GM12865 (cell line): ENCODE results near the gene ATP2A3.
A peak's percentile ranks its signal among the peaks of the same experiment; 100 is the strongest.

Experiments
- DNase-seq: peaks from one replicate; pipeline ENCODE4 v3.0.0; 2010; ENCODE audit warnings: low read depth
- H3K4me3 ChIP-seq: 2 replicates; pipeline ENCODE4 v1.5.1; 2011; ENCODE audit warnings: mild to moderate bottlenecking, low read depth, low read length, control low read depth
- TF ChIP-seq, protein P1 (sequence below): IDR thresholded peaks from 2 replicates; pipeline ENCODE4 v1.5.1; 2011; ENCODE audit warnings: low read length, control low read depth, low read depth, inconsistent platforms; ENCODE audit not compliant: insufficient read depth; ENCODE audit errors: missing control alignments

The ATP2A3 gene

DNA sequence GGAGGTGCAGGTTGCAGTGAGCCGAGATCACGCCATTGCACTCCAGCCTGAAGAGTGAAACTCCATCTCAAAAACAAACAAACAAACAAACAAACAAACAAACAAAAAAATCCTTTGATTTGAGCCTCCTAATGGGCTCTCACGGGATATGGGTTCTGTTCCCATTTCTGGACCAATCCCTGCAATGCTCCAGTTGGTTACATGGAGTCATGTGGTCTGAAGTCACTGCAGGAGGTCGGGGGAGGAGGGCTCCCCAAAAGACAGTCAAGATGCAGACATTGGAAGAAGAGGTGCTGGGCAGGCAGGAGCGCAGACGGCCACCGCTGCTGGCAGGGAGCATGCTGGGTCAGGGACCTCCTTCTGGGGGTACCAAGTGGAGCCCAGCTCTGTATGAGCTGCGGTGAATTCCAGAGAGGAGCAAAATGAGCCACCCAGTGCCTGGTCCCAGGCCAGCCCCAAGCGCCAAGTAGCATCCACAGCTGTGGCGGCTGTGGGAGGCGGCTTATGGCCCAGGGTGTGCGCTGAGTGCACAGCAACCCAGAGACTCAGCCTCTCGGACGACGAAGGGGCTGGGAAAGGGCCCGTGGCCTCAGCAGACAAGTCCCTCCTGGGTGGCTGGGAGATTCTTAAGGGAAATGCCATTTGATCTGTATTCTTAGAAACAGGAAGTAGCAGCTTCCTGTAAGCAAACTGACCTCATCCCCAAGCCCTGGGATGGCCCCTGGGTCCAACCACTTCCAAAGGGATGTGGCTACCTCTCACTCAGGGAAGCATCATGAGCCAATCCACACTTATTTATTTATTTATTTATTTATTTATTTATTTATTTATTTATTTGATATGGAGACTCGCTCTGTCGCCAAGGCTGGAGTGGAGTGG is 19.6 kb upstream of the ATP2A3 start:
- H3K4me3 ChIP-seq: no peak overlapping the region
- TF ChIP-seq, protein P1, sequence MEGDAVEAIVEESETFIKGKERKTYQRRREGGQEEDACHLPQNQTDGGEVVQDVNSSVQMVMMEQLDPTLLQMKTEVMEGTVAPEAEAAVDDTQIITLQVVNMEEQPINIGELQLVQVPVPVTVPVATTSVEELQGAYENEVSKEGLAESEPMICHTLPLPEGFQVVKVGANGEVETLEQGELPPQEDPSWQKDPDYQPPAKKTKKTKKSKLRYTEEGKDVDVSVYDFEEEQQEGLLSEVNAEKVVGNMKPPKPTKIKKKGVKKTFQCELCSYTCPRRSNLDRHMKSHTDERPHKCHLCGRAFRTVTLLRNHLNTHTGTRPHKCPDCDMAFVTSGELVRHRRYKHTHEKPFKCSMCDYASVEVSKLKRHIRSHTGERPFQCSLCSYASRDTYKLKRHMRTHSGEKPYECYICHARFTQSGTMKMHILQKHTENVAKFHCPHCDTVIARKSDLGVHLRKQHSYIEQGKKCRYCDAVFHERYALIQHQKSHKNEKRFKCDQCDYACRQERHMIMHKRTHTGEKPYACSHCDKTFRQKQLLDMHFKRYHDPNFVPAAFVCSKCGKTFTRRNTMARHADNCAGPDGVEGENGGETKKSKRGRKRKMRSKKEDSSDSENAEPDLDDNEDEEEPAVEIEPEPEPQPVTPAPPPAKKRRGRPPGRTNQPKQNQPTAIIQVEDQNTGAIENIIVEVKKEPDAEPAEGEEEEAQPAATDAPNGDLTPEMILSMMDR: no peak
- DNase-seq: peak; percentile 38

DNA sequence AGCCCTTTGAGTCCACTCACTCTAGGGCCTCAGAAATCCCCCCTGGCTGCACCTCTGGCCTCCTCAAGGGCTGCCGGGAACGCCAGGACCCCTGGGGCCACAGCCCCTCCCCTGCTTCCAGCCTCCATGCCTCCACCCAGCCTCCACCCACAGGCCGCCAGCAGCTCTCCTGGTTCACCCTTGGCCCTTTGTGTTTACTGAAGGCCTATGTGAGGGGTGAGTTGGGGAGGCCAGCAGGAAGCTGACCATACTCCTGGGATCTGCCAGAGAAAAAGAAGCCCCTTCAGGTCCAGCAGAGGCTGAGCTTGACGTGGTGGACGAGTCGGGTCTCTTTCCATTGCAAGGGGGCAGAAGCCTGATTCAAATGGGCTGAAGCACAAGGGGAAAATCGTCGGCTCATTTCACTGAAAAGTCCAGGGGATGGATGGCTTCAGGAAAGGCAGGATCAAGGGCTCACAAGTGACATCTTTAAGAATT is 18.3 kb upstream of the ATP2A3 start:
- no peak for DNase-seq
- H3K4me3 ChIP-seq: no peak overlapping the region
- TF ChIP-seq, protein P1: no peak

DNA sequence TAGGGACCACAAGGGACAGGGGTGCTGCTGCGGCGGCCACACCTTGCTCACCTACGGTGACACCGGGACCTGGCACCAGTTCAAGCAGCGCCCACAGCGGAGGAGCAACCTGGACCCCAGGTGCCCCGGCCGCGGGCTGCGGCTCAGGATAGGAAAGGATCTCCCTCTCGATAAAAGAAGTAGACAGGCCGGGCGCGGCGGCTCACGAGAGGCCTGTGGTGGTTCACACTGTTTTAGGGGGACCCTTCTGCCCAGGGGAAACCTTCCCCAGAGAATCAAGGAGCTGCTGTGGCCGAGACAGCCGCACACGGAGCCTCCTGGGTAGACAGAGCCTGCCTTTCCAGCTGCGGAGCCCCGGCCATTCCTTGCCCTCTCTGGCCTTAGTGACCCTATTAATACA is 17.9 kb upstream of the ATP2A3 start:
- TF ChIP-seq, protein P1: no peak
- no peak for DNase-seq
- no peak overlapping the region for H3K4me3 ChIP-seq

DNA sequence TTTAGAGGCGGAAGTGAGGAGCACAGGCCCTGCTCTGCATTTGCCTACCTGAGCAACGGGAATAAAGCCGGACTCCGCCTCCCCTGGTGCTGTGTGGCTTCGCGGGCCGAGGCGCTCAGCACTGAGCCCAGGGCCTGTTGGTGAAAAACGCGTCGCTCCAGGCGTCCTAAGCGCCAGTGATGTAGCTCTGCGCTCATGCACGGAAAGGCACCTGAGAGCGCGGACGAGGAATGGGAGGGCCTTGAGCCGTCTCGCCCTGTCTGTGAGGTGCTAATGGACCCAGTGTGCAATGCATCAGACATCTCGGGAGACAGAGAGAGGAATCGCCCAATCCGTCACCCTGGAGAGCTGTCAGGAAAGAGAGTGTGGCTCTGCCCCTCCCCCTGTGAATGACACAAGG is 17.2 kb upstream of the ATP2A3 start:
- no peak overlapping the region for H3K4me3 ChIP-seq
- TF ChIP-seq, protein P1: no peak

DNA sequence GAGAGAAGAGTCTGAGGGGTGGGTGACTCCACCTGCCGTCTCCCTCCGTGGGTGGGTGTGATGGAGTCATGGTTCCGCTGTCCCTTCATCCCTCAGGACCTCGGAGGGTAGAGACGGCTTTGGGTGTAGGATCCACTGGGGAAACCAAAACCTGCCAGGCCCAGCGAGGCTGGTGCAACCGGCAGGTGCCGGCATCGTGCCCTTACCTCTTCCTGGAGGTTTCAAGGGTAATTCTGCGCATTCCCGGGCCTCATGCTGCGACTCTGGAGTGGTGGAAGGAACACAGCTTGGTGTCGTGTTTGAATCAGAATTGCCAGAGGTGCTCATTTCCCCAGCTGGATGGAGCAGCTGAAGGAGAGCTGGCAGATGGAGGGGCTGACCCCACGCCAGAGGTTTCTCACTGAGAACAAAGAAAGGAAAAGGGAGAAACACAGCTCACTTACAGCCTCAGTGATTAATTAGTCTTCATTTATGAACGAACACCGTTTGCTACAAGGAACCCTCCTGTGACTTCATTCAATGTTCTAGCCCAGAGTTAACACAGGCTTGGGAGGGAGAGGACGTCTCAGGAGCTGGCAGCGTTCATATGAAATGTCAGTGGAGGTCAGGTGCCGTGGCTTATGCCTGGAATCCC is 16.3 kb upstream of the ATP2A3 start:
- TF ChIP-seq, protein P1: no peak
- DNase-seq: no peak
- H3K4me3 ChIP-seq: no peak overlapping the region

More for the DNA sequence above, 17.2 kb upstream of the ATP2A3 start:
- no peak for DNase-seq

DNA sequence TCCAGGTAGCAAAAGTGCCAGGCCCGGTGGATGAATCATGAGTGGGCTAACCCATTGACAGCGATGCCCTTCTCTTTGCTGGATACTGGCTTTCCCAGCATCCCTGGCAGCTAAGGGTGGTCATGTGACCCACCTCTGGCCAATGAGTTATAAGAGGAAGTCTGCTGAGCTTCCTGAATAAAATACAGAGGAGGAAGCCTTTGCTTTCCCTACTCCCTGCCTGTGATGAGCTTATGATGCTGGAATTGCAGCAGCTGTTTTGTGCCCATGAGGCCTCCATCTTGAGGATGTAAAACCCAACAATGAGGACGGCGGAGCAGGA is 15.0 kb upstream of the ATP2A3 start:
- H3K4me3 ChIP-seq: no peak overlapping the region
- DNase-seq: no peak
- TF ChIP-seq, protein P1: no peak
